NK-92 (cell line): Measurements from ENCODE around the gene SMAD3.

Experiments used
- DNase-seq: peaks from one replicate; lab custom pipeline; 2025; ENCODE audit not compliant: unreplicated experiment; lab: John Stamatoyannopoulos, UW

Gene SMAD3

GRCh38 chr15:67178569-67179210 is 113.3 kb downstream of the SMAD3 start:
- DNase-seq, result no peak

- DNase-seq, result no peak
Observed at GRCh38 chr15:67179411-67179995, 114.1 kb downstream of the SMAD3 start.

GRCh38 chr15:67180035-67180434 is 114.6 kb downstream of the SMAD3 start:
- no peak for DNase-seq

GRCh38 chr15:67180514-67181191 is 115.3 kb downstream of the SMAD3 start:
- no peak for DNase-seq

GRCh38 chr15:67181221-67181639 is 115.8 kb downstream of the SMAD3 start:
- DNase-seq, result no peak

- DNase-seq, result no peak
Observed at GRCh38 chr15:67183443-67184169, 118.2 kb downstream of the SMAD3 start.

GRCh38 chr15:67184208-67184925 is 119.0 kb downstream of the SMAD3 start:
- DNase-seq, result no peak

GRCh38 chr15:67185051-67185450 is 119.6 kb downstream of the SMAD3 start:
- no peak for DNase-seq

- DNase-seq, result no peak
Observed at GRCh38 chr15:67185621-67186225, 120.3 kb downstream of the SMAD3 start.

GRCh38 chr15:67186226-67186649 is 120.8 kb downstream of the SMAD3 start:
- DNase-seq, result no peak

GRCh38 chr15:67186688-67187087 is 121.3 kb downstream of the SMAD3 start:
- no peak for DNase-seq

- DNase-seq, result no peak
Observed at GRCh38 chr15:67187351-67187854, 122.0 kb downstream of the SMAD3 start.

GRCh38 chr15:67188551-67189218 is 123.3 kb downstream of the SMAD3 start:
- no peak for DNase-seq

- no peak for DNase-seq
Observed at GRCh38 chr15:67189326-67190051, 124.1 kb downstream of the SMAD3 start.

- no peak for DNase-seq
Observed at GRCh38 chr15:67190326-67190725, 124.9 kb downstream of the SMAD3 start.

GRCh38 chr15:67190813-67191212 is 125.4 kb downstream of the SMAD3 start:
- DNase-seq, result no peak

- no peak for DNase-seq
Observed at GRCh38 chr15:67192185-67192820, 126.9 kb downstream of the SMAD3 start.

- DNase-seq, result no peak
Observed at GRCh38 chr15:67193223-67193990, 128.0 kb downstream of the SMAD3 start.
